ENCODE data around the gene SH3TC2.
A peak's percentile ranks its signal among the peaks of the same experiment; 100 is the strongest.

The SH3TC2 gene

GRCh38 chr5:149001162-149001561 lies 61.7 kb downstream of the SH3TC2 start:
- DNase-seq (ENCODE audit: low read depth, low spot score), result no peak

- no peak for DNase-seq (ENCODE audit: low read depth, low spot score)
These were observed 63.1 kb downstream of the SH3TC2 start for GRCh38 chr5:148999741-149000140.

GRCh38 chr5:148998174-148998797 lies 64.6 kb downstream of the SH3TC2 start:
- no peak for DNase-seq (ENCODE audit: low read depth, low spot score)

- DNase-seq (ENCODE audit: low read depth, low spot score), result no peak
These were observed 66.6 kb downstream of the SH3TC2 start for GRCh38 chr5:148996270-148996669.

- DNase-seq (ENCODE audit: low read depth, low spot score), result no peak
These were observed 67.1 kb downstream of the SH3TC2 start for GRCh38 chr5:148995791-148996190.

- no peak for DNase-seq (ENCODE audit: low read depth, low spot score)
These were observed 69.5 kb downstream of the SH3TC2 start for GRCh38 chr5:148993283-148993936.

GRCh38 chr5:148992265-148992664 lies 70.6 kb downstream of the SH3TC2 start:
- no peak for DNase-seq (ENCODE audit: low read depth, low spot score)

GRCh38 chr5:148991566-148991965 lies 71.3 kb downstream of the SH3TC2 start:
- no peak for DNase-seq (ENCODE audit: low read depth, low spot score)

- DNase-seq (ENCODE audit: low read depth, low spot score), result no peak
These were observed 72.0 kb downstream of the SH3TC2 start for GRCh38 chr5:148990817-148991216.

- no peak for DNase-seq (ENCODE audit: low read depth, low spot score)
These were observed 73.3 kb downstream of the SH3TC2 start for GRCh38 chr5:148989567-148989966.

- DNase-seq (ENCODE audit: low read depth, low spot score), result no peak
These were observed 74.5 kb downstream of the SH3TC2 start for GRCh38 chr5:148988328-148988727.

- no peak for DNase-seq (ENCODE audit: low read depth, low spot score)
These were observed 76.2 kb downstream of the SH3TC2 start for GRCh38 chr5:148986636-148987035.

GRCh38 chr5:148984345-148984744 lies 78.5 kb downstream of the SH3TC2 start:
- no peak for DNase-seq (ENCODE audit: low read depth, low spot score)

- no peak for DNase-seq (ENCODE audit: low read depth, low spot score)
These were observed 81.5 kb downstream of the SH3TC2 start for GRCh38 chr5:148981353-148981752.

GRCh38 chr5:148980731-148981130 lies 82.1 kb downstream of the SH3TC2 start:
- DNase-seq (ENCODE audit: low read depth, low spot score), result no peak

GRCh38 chr5:148979083-148979723 lies 83.7 kb downstream of the SH3TC2 start:
- DNase-seq (ENCODE audit: low read depth, low spot score), result no peak

- DNase-seq (ENCODE audit: low read depth, low spot score), result no peak
These were observed 84.3 kb downstream of the SH3TC2 start for GRCh38 chr5:148978370-148979082.

GRCh38 chr5:148976569-148977381 lies 86.1 kb downstream of the SH3TC2 start:
- peak; percentile 66 for DNase-seq (ENCODE audit: low read depth, low spot score)

- no peak for DNase-seq (ENCODE audit: low read depth, low spot score)
These were observed 88.1 kb downstream of the SH3TC2 start for GRCh38 chr5:148974642-148975327.

GRCh38 chr5:148973455-148973854 lies 89.4 kb downstream of the SH3TC2 start:
- DNase-seq (ENCODE audit: low read depth, low spot score), result no peak

- no peak for DNase-seq (ENCODE audit: low read depth, low spot score)
These were observed 89.9 kb downstream of the SH3TC2 start for GRCh38 chr5:148972974-148973374.
